Hepatic stellate cell (primary cell): ENCODE data around the gene DEAF1.

Source experiments
- DNase-seq: peaks from one replicate; pipeline ENCODE4 v3.0.0; 2011; ENCODE audit warnings: low spot score

The DEAF1 gene

GRCh38 chr11:643849-644738 lies 50.9 kb downstream of the DEAF1 start:
- DNase-seq, result no peak

DNA sequence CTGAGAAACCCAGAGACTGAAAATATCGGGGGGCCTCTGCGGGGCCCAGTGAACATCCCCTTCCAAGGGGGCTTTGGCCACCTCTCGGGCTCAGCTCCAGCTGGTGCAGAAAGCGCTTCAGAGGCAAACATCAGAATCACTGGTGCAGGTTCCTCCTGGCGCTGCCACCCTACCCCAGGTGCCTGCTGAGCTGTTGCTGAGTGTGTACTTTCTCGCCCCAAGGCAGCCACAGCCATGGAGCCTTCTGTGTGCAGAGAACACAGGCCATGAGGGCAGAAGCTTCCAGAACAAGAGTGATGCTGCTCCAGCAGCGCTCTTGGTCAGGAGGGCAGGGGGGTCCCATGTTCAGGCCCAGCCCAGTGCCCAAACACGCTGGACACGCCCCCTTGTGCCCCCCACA lies 51.7 kb downstream of the DEAF1 start:
- no peak for DNase-seq

- DNase-seq, result no peak
Observed at GRCh38 chr11:641806-642370, 53.1 kb downstream of the DEAF1 start.

GRCh38 chr11:640021-640706 lies 54.9 kb downstream of the DEAF1 start:
- no peak for DNase-seq

GRCh38 chr11:639332-639955 lies 55.6 kb downstream of the DEAF1 start:
- DNase-seq, result no peak

GRCh38 chr11:638631-639331 lies 56.2 kb downstream of the DEAF1 start:
- no peak for DNase-seq

- DNase-seq, result no peak
Observed at GRCh38 chr11:637593-638521, 57.2 kb downstream of the DEAF1 start.

DNA sequence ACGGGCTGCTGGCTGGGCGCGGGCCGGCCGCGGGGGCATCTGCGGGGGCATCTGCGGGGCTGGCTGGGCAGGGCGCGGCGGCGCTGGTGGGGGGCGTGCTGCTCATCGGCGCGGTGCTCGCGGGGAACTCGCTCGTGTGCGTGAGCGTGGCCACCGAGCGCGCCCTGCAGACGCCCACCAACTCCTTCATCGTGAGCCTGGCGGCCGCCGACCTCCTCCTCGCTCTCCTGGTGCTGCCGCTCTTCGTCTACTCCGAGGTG lies 57.8 kb downstream of the DEAF1 start:
- no peak for DNase-seq

DNA sequence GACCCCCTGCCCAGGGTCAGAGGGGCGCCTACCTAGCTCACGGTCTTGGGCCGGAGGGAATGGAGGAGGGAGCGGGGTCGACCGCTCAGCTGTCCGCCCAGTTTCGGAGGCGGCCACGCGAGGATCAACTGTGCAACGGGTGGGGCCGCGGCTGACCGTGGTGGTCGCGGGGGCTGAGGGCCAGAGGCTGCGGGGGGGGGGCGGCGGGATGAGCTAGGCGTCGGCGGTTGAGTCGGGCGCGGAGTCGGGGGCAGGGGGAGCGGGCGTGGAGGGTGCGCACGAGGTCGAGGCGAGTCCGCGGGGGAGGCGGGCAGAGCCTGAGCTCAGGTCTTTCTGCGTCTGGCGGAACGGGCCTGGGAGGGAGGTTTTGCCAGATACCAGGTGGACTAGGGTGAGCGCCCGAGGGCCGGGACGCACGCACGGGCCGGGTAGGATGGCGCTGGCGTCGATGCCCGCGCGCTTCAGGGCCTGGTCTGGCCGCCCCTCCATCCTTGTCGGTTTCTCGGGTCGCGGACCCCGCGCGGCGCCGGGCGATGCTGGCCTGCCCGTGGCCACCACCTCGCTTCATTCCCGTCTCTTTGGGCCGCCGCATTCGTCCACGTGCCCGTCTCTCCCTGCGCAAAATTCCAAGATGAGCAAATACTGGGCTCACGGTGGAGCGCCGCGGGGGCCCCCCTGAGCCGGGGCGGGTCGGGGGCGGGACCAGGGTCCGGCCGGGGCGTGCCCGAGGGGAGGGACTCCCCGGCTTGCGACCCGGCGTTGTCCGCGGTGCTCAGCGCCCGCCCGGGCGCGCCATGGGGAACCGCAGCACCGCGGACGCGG lies 58.3 kb downstream of the DEAF1 start, which contains the start of gene DRD4:
DRD4 (plus strand) TSS at position 759 of the 822 bp plus-strand sequence; CDS start at position 795, 36 bp downstream.
- DNase-seq, result peak; percentile 67

DNA sequence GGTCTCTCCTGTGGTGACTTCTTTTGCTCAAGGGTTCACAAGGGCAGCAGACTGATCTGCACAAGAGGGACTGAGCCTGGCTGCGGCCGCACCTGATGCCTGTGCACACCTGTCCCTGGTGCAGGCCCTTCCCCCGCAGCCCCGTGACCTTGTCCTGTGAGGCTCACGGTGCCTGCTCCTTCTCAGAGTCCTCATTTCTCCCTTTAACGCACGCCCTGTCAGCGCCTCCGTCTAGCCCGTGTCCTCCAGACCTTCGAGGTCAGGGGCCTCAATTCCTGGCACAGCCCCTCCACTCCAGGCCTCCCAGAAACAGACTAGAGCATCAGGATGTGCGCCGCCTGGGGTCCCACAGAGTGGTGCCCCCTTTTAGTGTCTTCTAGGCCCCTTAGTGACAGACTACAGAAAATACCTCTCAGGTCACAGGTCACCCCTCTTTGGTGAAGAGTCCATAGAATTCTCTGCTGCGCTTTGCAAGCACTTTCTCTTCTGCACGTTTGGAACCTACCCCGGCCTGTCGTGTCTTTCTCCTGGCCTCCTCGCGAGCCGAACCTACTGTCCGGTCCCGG lies 59.0 kb downstream of the DEAF1 start:
- DNase-seq, result no peak

DNA sequence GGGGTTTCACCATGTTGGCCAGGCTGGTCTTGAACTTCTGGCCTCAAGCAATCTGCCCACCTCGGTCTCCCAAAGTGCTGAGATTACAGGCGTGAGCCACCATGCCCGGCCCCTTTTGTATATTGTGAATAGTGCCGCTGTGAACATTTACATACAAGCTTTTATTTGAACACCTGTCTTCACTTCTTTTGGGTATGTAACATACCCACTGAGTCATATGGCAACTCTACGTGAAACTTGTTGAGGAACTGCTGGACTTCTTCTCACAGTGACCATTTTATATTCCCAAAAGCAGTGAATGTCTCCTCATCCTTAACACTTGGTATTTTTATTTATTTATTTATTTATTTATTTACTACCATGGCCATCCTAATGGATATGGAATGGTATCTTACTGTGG lies 64.2 kb downstream of the DEAF1 start:
- DNase-seq, result no peak

GRCh38 chr11:629237-629583 lies 65.8 kb downstream of the DEAF1 start:
- no peak for DNase-seq

GRCh38 chr11:628056-628455 lies 67.0 kb downstream of the DEAF1 start:
- DNase-seq, result no peak

GRCh38 chr11:627308-627576 lies 67.8 kb downstream of the DEAF1 start:
- no peak for DNase-seq

- DNase-seq, result no peak
Observed at GRCh38 chr11:626475-627307, 68.3 kb downstream of the DEAF1 start, which contains the start of gene SCT. TSS of gene SCT (minus strand) at chr11:627181. CDS start at chr11:627143, 38 bp downstream.

DNA sequence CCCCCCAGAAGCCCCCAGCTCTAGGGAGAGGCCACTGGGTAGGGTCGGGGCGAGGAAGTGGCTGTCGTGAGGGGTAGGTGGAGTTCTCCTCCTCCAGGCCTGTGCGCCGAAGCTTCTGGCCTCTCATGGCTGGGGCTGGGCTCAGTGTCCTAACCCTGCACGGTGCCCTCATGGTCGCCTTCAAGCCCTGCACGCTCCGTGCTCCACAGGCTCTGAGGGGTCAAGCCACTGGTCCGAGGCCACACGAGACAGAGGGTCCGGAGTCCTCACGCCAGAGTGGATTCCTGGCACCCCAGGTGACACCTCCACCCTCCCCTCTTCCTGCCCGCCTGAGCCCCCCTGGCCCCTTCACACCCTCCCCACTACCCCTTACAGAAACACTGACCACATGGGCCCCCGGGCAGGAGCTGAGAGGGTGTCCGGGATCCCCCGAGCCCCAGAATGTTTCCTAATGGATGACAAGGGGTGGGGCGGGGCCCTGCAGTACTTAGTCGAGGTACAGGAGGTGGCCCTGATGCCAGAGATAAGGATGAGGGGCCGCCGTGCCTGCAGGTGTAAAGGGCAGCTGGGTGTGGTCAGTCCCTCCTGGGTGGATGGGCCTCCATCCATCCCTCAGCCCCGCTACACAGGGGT lies 69.3 kb downstream of the DEAF1 start:
- no peak for DNase-seq

DNA sequence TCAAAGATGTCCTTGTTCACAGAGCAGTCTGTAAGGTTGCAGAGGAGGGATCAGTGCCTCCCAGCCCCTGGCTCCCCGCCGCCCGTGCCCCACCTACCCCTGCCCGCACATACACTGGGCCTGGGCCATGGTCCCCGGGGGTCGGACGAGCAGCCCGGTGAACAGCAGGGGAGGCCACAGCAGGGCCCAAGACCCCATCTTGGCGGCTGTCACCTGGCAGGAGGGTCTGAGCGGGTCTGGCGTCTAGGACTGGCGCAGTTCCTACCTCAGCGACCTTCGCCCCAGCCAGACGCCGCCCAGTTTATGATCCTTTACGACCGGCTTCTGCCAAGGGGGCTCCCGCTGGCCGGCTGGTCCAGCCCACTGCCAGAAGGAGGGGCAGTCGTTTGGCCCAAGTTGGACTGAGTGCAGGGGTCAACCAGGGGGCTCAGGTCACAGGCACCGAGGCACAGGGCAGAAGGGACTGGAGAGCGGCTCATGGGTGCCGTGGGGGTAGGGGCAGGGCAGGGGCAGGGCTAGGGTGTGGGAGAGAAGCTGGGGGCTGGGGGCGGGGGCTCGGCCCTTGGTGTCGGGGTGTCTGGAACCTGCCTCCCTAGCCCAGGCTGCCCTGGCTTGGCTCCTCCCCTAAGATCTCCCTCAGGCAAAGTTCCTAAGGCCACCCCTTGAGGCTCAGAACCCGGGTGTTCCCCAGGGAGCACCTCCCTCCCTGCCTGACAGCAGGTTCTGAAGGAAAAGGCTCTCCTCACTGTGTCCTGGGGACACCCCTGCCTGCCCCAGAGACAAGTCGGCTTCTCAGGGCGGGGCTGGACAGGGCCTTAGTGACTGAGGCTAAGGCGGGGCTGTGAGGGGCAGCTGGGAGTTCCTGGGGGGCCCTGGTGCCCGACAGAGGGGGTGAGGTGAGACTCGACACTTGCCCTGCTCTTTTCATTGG lies 70.1 kb downstream of the DEAF1 start, which contains the start of gene CDHR5:
CDHR5 (minus strand) TSS at position 251 of the 931 bp plus-strand sequence; CDS start at position 198, 53 bp downstream.
- DNase-seq, result no peak
